ENCODE results near the gene KHK.
"Not testable (repeated sequence)": the region's sequence is repeated elsewhere in the genome, so short reads cannot be mapped to it uniquely, and the experiment has no call there.

DNA sequence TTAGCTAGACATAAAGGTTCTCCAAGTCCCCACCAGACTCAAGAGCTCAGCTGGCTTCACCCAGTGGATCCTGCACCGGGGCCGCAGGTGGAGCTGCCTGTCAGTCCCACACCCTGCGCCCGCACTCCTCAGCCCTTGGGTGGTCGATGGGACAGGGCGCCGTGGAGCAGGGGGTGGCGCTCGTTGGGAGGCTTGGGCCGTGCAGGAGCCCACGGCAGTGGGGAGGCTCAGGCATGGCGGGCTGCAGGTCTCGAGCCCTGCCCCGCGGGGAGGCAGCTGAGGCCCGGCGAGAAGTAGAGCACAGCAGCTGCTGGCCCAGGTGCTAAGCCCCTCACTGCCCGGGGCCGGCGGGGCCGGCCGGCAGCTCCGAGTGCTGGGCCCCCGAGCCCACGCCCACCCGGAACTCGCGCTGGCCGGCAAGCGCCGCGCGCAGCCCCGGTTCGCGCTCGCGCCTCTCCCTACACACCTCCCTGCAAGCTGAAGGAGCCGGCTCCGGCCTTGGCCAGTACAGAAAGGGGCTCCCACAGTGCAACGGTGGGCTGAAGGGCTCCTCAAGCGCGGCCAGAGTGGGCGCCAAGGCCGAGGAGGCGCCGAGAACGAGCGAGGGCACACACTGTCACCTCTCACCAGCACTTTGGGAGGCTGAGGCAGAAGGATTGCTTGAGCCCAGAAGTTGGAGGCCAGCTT is 25.0 kb downstream of the KHK start:
- TF ChIP-seq, protein P1, sequence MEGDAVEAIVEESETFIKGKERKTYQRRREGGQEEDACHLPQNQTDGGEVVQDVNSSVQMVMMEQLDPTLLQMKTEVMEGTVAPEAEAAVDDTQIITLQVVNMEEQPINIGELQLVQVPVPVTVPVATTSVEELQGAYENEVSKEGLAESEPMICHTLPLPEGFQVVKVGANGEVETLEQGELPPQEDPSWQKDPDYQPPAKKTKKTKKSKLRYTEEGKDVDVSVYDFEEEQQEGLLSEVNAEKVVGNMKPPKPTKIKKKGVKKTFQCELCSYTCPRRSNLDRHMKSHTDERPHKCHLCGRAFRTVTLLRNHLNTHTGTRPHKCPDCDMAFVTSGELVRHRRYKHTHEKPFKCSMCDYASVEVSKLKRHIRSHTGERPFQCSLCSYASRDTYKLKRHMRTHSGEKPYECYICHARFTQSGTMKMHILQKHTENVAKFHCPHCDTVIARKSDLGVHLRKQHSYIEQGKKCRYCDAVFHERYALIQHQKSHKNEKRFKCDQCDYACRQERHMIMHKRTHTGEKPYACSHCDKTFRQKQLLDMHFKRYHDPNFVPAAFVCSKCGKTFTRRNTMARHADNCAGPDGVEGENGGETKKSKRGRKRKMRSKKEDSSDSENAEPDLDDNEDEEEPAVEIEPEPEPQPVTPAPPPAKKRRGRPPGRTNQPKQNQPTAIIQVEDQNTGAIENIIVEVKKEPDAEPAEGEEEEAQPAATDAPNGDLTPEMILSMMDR (IDR thresholded peaks at IDR 0.05), result not testable (repeated sequence)
- not testable (repeated sequence) for TF ChIP-seq EZH2 (IDR thresholded peaks at IDR 0.05)
